Fibroblast of lung (primary cell): ENCODE data around the gene TC2N.

Experiments used
- CTCF ChIP-seq, 2 donors: IDR thresholded peaks in 1 of 2; conservative IDR thresholded peaks in 1 of 2; 1 replicate in 1 of 2; 2 replicates in 1 of 2; pipeline ENCODE4 v1.5.1; 2011 to 2012; ENCODE audit warnings: low read length in 2 of 2, control low read depth in 1 of 2, inconsistent platforms in 1 of 2, low read depth in 1 of 2, mild to moderate bottlenecking in 1 of 2
- EZH2 ChIP-seq: IDR thresholded peaks from 2 replicates; pipeline ENCODE4 v1.5.1; 2012; ENCODE audit warnings: low read length, control low read depth, mild to moderate bottlenecking; ENCODE audit errors: missing control alignments

GRCh38 chr14:91898372-91898771 is 31.0 kb upstream of the TC2N start:
- TF ChIP-seq CTCF (conservative IDR thresholded peaks at IDR 0.05 in 1 of 2, IDR thresholded peaks at IDR 0.05 in 1 of 2; ENCODE audit: low read depth in 1 of 2, low read length in 2 of 2), result no peak
- TF ChIP-seq EZH2, result no peak
